Astrocyte of the hippocampus (primary cell): Measurements from ENCODE around the gene TXNIP.
A peak's percentile ranks its signal among the peaks of the same experiment; 100 is the strongest.

Experiments
- DNase-seq: peaks from one replicate; pipeline ENCODE4 v3.0.0; 2011; ENCODE audit warnings: low read depth, low spot score

TXNIP gene

DNA sequence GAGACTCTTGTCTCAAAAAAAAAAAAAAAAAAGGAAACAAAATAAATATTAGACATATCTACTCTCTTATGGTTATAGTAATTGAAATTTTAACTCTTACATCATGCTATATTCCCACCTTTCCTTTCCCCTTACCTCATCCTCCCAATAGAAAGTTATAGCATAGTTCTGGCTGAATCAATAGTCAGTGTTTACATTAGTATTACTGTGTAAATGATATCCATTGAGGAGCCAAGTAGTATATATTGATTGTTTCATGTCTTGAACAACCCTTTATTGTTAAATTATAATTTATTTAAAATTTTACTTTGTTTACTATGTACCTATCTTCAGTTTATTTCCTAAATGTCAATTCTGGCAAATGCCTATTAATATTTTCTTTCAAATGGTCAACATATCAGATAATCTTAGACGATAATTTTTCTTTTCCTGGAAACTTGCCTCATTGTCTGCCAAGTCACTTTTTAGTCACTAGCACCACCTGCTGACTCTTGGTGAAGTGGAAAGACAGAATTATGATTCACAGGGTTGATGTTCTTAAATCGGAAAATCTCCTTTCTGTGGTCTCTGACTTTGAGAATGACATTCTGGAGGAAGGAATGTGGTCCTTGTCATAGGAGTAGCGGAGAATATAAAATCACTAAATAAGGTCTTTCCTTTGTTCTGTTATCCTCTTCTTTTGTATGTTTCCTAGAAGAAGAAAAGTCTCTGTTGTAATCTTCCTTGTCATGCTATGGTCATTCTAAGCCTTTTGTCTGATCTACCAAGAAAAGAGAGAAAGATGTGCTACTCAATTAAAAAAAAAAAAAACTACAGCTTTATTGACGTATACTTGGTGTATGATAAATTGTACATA is 16.6 kb upstream of the TXNIP start:
- DNase-seq, result peak; percentile 81

DNA sequence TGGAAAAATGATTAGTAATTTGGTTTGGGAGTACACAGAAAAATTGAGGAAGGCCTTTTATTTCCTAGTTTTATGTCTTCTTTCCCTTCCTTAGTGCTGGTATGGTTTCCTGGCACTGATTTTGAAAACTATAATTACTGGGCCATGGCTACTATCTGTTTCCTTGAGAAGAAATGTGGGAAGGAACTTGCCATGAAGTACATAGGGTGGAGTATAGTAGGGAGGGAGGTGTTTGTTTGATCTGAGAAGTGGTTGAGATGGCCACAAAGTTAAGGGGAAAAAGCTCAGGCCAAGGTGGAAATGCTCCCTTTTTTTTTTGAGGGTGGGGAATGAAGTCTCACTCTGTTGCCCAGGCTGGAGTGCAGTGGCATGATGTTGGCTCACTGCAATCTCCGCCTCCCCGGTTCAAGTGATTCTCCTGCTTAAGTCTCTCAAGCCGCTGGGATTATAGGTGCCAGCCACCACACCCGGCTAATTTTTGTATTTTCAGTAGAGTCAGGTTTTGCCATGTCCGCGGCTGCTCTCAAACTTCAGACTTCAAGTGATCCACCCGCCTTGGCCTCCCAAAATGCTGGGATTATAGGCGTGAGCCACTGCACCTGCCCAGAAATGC is 13.9 kb upstream of the TXNIP start:
- no peak for DNase-seq

DNA sequence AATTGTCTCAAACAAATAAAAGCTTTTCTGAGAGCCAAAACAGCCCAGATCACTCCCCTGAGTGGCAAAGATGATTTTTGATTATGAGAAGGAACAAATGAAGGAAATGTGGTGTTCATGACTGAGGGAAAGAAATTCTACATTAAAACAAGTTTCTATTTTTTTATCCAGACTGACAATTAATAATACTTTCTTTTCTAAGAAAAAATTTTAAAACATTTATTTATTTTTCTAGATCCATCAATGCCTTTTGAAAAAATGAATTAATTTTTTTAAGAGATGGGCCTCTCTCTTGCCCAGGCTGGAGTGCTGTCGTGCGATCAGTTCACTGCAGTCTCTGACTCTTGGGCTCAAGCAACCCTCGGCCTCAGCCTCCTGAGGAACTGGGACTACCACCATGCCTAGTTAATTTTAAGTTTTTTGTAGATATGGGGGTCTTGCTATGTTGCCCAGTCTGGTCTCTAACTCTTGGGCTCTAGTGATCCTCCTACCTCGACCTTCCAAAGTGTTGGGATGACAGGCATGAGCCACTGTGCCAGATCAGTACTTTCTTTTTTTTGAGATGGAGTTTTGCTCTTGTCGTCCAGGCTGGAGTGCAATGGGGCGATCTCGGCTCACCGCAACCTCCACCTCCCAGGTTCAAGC is 11.2 kb upstream of the TXNIP start:
- DNase-seq, result no peak

DNA sequence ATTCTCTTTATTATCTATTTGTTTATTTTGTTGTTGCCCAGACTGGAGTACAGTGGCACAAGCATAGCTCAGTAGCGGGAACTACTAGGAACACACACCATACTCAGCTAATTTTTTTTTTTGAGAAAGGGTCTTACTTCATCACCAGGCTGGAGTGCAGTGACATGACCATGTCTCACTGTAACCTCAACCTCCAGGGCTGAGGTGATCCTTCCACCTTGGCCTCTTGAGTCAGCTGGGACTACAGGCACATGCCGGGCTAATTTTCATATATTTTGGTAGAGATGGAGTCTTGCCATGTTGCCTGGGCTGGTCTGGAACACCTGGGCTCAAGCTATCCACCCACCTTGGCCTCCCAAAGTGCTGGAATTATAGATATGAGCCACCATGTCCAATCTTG is 5.3 kb upstream of the TXNIP start:
- no peak for DNase-seq

DNA sequence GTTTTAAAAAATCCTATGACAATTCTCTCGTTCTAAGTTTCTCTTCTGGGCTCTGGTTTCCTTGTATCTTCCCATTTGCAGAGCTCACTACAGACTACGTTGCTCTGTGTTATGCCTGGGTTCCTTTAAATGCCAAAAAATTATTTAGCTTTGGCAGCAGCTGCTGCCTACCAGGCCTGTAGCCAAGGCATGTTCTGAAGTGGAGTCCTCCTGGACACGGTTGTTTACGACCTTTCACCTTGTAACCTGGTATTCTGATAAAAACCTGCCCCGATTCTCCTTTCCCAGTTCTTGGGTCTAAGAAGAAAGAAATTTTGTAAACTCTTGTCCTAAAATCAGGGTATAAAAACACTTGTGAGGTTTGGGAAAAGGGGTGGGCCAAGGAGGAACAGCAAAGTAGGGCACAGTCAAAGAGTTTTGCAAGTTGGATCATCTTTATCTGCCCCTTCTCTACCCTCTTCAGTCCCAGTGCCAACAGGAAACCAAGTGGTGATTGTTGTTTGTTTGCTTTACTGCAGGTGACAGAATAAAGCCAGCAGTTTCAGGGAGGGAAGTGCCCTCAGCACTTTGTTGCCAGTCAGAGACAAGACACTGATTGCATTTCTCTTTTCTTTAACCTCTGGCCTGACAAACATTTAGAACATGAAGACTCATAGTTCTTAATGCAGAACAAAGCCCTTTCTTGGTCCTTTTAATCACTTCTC is 3.1 kb upstream of the TXNIP start:
- no peak for DNase-seq

DNA sequence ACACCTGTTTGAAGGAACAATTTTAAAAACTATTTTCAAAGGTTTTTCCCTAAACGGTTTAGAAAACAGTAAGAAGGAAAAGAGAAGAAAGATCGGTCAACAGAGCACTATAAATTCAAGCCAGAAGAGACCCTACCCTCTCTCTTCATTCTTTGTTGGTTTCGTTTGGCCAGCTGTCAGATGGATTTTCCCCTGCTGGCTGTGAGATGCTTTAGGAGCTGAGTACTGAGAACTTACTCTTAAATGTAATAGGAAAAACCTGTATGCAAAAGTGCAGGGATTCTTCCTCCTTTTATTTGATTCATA is 1.3 kb upstream of the TXNIP start:
- DNase-seq, result no peak

DNA sequence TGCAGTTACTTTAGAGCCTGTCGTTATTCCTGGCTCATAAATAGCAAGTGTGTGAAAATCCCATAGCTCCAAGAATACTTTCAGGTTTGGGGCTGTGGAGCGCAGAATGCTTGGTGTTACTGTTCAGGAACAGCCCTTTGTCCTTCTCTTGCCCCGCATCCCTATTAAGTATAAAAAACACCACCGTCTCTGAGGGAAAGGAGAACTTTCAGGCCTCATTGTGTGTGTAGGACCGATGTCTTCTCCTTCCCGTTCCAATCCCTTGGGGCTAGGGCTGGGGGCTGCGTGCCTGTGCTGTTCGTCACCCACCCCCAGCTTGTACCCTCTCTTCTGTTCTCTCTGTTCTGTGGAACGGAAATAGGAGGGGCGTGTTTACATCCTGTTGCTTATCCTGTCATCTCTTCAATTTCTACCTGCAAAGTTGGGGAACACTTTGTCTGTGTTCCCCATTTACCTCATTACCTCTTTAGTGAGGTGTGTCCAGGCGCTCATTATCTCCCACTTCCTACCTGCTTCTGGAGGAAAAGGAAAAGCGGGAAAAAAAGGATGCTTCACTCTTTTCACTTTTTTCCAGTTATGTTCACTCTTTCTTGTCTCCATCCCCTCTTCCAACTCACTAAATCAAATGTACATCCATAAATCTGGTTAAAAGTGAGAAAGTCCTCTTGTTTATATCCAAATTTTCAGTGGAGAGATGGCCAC is 788 bp upstream of the TXNIP start:
- DNase-seq, result no peak

DNA sequence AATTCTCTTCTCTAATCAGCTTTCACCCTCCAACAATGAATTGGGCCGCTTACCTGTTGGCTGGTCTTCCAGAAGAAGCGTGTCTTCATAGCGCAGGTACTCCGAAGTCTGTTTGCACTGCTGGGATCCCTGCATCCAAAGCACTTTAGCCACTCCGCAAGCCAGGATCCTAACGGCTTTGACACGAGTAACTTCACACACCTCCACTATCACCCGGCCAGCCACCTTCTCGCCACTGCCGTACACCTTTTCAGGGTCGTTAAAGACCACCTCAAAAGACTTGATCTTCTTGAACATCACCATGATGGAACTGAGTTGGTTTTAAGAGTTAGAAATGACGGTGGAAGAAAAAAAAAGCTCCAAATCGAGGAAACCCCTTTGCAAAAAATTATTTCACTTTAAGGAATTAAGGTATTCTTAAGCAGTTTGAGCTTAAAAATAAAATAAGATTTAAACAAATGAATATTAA is 381 bp downstream of the TXNIP start:
- peak; percentile 27 for DNase-seq

DNA sequence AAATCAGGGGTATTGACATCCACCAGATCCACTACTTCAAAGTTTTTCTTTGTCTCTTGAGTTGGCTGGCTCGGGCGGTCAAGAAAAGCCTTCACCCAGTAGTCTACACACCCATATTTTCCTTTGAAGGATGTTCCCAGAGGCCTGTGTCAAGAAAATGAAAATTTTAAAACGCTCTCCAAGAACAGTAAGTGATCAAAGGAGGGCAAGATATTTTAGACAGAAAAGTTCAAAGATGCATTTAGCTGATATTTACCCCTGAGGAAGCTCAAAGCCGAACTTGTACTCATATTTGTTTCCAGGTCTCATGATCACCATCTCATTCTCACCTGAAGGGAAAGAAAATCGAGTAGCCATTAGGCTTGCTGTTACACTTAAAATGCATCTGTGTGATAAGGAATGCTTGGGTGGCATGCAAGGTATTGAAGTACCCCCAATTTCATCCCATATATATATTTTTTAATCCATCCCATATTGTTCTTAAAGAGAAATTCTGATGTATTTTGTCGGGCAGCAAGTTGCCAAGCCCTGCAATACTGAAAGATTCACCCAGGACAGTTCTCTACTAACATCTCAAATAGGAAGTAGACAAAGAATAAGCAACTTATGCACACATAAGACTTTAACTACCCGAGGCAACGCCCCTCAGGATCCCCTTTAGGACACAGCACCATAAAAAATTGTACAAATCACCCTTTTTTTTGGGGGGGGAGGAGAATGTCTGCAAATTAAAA is 1.1 kb downstream of the TXNIP start:
- no peak for DNase-seq

DNA sequence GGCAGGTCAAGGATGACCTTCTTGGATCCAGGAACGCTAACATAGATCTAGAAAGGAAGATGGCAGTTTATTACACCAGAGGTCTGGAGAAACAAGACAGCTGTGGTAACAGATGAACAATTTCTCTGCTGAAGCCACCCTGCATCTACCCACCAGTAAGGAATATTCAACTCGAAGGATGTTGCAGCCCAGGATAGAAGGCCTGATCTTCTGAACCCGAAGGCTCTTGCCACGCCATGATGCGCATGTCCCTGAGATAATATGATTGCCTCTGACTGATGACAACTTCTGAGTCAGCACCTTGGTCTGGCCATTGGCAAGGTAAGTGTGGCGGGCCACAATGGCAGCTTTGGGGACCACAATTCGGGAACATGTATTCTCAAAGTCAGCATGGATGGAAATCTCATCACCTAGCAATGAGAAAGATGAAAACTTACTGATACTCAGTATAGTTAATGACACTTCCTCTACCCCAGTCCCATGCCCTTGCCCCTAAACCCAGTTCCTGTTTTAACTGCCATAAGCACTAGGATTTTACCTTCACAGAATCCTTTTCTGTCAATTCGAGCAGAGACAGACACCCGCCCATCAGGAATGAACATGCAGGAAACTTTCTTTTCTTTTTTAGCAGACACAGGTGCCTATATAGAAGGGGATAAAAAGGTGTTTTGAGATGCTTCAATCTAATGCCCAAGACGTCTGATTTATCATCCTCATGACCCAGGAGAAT is 1.8 kb downstream of the TXNIP start:
- no peak for DNase-seq

DNA sequence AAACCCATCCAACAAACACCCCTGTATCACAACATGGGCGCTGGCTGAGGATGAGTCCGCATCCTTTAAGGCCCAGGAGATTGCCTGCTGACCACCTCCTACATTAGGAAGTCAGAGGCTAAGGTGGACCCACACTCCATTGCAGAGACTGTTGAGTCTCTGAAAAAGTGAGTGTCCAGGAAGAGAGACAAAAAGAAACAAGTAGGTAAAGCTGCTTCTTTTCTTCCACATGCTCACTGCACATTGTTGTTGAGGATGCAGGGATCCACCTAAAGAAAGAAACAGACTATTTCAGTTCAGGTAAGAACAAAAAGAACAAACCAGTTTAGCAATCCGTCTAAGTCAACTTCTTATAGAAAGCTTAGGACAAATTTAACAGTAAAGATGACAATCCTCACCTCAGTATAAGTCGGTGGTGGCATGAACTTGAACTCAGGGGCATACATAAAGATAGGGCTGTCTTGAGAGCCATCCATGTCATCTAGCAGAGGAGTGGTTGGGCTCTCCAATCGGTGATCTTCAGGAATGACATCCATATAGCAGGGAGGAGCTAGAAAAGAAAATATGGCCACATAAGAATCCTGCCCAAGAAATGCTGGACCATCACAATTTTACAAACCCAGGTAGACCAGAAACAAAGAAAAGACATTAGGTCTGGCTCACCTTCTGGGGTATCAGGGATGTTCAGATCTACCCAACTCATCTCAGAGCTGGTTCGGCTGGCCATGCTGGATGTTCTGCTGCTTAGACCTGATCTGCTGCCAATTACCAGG is 2.6 kb downstream of the TXNIP start:
- no peak for DNase-seq

DNA sequence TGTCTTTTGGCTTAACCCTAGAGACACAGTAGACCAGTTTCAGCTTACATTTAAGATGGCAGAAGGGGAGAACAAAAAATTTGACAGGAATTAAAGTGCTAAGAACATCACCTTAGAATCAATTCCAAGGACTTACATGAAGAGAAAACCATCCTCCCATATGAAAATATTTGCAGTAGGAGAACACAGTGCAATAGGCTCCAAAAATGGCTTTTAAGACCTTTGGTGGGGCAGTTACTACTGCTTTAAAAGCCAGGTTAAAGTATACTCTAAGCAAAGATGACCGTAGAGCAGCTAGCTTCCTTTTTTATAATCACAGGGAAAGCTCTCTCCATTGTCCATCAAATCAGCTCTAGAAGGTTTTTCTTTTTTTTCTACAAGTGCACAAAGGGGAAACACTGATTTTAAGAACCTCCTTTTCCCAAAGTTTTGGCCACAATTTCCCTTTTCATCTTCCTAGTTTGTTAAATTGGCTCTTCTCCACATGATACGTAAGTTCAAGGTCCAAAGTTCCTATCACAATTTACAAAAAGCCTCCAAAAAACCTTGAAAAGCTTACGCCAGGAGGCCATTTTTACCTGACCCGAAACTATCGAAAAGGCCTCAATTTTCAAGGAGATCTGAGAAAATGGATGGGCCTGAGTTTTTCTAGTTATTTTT is 3.3 kb downstream of the TXNIP start:
- no peak for DNase-seq

DNA sequence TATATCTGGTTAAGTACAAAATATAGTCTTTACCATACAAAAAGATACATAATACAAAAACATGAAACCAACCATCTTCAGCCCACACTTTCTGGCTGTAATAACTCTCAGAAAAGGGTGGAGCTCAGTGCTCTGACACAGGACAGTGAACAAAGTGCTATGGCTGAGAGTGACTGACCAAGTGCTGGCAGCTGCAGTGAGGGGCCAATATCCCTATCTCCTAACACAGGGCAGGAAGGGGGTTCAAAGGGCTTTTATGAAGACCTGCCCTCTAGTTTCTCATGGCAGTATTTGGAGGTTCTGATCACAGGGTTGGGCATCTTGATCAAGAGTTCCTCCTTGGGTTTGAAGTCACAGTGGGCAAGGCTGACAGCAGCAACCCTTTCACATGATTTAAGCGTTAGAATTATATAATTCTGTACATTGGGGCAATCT is 3.9 kb downstream of the TXNIP start:
- DNase-seq, result no peak

DNA sequence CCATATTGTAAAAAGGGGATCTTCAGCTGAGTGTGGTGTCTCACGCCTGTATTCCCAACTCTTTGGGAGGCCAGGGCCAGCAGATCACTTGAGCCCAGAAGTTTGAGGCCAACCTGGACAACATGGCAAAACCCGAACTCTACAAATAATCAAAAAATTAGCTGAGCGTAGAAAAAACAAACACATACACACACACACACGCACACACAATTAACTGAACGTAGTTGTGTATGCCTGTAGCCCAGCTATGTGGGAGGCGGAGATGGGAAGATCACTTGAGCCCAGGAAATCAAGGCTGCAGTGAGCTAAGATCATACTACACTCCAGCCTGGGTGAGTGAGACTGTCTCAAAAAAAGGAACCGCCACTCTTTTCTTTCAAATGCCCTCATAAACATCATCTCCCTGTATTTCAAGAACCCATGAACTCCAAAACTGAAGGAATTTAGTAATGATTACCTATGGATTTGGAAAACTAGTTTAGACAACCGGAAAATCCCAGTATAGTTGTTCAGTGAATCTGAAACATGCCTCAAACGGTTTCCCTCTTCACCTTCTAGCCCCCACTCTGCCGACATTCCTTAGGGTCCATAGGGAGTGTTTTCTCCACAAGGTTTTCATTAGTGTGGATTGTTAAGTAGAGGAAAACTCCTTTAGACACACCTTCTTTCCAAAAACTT is 4.5 kb downstream of the TXNIP start:
- no peak for DNase-seq

DNA sequence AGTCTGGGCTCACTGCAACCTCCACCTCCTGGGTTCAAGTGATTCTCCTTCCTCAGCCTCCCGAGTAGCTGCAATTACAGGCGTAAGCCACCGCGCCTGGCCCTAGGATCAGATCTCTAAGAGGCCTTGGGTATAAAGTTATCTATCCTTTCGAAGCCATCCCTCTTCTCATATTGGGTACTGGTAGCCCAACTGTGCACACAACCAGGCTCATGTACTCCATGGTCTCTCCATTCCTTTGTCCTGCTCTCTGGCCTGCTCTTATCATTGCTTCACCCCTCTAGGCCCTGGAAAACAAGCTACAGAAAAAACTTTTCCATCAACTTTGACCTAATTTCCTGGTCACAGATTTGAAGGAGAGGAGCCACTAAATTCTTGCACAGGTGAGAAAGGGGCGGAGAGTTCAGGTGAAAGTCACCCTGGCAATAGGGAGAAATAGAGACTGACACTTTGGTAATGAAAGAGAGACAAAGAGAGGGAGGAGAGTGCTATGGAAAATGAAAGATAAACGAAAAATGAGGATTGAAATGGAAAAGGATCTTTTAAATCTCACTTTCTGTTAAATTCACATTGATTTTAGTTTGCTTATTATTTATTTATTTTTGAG is 6.0 kb downstream of the TXNIP start:
- DNase-seq, result no peak

DNA sequence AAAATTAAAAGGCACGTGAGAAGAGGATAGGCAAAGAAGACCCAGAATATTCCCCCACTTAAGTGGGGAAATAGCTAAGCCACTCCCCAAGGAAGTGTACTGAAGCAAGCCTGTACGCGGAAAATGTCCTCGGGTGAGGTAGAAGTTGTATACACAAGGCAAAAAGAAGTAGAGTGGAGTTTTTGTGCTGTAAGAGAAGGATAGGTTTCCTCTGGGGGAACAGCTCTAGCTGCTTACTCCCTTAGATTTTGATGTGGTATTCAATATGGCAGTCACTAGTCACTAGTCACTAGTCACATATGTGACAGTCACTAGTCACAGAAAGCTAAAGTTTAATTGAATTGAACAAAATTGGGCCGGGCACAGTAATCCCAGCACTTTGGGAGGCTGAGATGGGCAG is 7.6 kb downstream of the TXNIP start:
- DNase-seq, result no peak

DNA sequence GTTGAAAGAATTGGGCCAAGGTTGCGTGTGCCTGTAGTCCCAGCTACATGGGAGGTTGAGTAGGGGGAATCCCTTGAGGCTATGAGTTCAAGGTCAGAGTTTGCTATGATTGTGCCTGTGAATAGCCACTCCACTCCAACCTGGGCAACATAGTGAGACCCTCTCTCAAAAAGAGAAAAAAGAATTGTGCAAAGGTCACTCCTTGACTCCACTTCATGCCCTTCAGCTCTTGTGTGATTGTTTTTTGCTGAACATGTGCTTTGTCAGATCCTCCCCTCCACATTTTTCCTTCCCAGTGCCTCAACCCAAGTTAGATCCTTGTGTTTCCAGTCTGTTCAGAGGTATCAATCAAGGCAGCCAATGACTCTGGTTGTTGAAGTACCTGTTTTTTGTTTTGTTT is 8.5 kb downstream of the TXNIP start:
- DNase-seq, result no peak

DNA sequence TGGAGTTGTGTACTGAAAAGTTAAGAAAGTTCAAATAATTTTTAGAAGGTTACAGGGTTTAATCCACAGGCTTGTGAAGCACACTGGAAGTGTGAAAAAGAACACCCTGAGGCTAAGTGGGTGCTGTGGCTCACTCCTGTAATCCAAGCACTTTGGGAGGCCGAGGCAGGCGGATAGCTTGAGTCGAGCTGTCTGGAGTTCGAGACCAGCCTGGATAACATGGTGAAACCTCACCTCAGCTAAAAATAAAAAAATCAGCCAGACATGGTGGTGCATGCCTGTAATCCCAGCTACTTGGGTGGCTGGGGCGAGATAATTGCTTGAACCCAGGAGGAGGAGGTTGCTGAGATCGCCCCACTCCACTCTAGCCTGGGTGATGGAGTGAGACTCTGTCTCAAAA is 9.8 kb downstream of the TXNIP start:
- DNase-seq, result no peak
